ENCODE measurements around the gene MCFD2. TPM values are rescaled to one million over a fixed set of nuclear protein-coding genes. Genes with fewer than 3 reads are reported as not detected.

The MCFD2 gene
- total RNA-seq, 2 experiments from 2014 or later = 55.7 to 75.2 TPM

DNA sequence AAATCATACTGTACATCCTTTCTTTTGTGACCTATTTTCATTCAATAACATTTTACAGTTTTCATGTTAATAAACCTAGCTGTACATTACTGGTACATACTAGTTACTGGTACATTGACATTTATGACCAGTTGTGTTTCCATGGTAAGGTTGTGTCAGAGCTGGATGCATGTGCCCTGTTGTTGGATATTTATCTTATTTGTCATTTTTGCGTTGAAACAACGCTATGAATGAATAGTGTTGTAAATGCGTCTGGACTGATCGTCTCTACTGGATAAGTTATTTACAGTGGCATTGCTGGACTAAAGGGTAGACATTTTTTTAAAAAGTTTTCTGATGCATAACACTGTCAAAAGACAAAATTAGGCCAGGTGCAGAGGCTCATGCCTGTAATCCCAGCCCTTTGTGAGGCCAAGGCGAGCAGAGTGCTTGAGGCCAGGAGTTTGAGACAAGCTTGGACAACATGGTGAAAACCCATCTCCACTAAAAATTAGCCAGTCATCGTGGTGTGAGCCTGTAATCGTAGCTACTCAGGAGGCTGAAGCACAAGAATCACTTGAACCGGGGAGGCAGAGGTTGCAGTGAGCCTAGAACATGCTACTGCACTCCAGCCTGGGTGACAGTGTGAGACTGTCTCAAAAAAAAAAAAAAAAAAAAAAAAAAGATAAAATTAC lies 40.2 kb downstream of the MCFD2 start:
- ChIA-PET POLR2A (interaction anchor here (1.0 kb wide), 1 partner anchor 23 kb away, joined by 6 read pairs; no protein-coding TSS in a partner anchor), CTCF (ENCODE audit: unreplicated experiment) (no interaction called here)
- DNase-seq (ENCODE audit: low spot score) = no peak
- intact Hi-C loops (cut with micrococcal nuclease; ENCODE audit: unreplicated experiment) = no loop called here
- Histone ChIP-seq H3K4me2 (ENCODE audit: low read length) (no peak overlapping the region), H2AFZ (ENCODE audit: low read length) (no peak overlapping the region), H3K9me2 (ENCODE audit: insufficient read depth, low read length) (no peaks in the 10 kb centered on the region), H3K27ac (ENCODE audit: low read depth, low read length, poor library complexity, severe bottlenecking) (no peak overlapping the region), H3K9me3 (ENCODE audit: low read length) (no peaks in the 10 kb centered on the region), H3K79me2 (ENCODE audit: insufficient read depth, low read depth, low read length) (no peaks in the 10 kb centered on the region), H4K20me1 (ENCODE audit: insufficient read depth, low read length) (no peaks in the 10 kb centered on the region), H3K4me3 (ENCODE audit: low read depth, low read length, poor library complexity, severe bottlenecking) (no peak overlapping the region), H3K36me3 (ENCODE audit: insufficient read depth, low read length) (no peaks in the 10 kb centered on the region), H3K4me1 (ENCODE audit: insufficient read depth, low read length, poor library complexity, severe bottlenecking) (no peaks in the 10 kb centered on the region)
- no TSS peak for BruUV-seq (replicated peaks)
- no peak for TF ChIP-seq EZH2phosphoT487 (IDR thresholded peaks at IDR 0.05; ENCODE audit: borderline replicate concordance, low read depth, low read length)
- TF ChIP-seq, protein P1, sequence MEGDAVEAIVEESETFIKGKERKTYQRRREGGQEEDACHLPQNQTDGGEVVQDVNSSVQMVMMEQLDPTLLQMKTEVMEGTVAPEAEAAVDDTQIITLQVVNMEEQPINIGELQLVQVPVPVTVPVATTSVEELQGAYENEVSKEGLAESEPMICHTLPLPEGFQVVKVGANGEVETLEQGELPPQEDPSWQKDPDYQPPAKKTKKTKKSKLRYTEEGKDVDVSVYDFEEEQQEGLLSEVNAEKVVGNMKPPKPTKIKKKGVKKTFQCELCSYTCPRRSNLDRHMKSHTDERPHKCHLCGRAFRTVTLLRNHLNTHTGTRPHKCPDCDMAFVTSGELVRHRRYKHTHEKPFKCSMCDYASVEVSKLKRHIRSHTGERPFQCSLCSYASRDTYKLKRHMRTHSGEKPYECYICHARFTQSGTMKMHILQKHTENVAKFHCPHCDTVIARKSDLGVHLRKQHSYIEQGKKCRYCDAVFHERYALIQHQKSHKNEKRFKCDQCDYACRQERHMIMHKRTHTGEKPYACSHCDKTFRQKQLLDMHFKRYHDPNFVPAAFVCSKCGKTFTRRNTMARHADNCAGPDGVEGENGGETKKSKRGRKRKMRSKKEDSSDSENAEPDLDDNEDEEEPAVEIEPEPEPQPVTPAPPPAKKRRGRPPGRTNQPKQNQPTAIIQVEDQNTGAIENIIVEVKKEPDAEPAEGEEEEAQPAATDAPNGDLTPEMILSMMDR (conservative IDR thresholded peaks at IDR 0.05; ENCODE audit: low read length) = no peak

DNA sequence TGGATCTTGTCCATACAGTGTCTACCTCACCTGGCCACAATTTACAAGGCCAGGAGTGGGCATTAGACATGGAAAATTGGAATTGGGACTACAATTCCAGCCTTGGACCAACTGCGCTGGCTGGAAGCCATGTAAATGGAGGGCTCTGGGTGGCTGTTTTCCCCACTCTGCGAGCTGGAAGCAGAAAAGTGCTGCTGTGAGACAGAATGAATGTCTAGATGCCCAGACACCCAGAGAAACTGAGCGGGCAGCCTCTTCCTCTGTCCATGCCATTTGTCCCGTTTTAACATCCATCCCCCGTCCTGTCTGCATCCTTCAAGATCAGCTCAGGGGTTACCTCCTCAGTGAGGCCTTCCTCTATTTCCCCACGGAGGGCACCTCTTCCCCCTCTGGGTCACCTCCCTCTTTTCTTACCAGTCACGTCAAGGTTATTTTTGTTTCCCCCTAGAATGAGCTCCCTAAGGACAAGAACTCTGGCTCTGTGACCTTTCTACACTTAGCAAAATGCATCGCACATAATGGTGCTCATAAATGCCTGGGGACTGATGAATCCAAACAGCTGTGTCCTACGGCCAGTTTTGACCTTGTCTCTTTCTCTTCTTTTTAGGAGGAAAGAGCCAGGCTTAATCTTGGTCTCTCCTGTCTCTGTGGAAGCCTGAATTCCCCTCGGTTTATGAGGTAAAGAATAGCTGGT lies 41.2 kb downstream of the MCFD2 start:
- H3K9me2 ChIP-seq (ENCODE audit: insufficient read depth, low read length) = no peaks in the 10 kb centered on the region
- H3K79me2 ChIP-seq (ENCODE audit: insufficient read depth, low read depth, low read length) = no peaks in the 10 kb centered on the region
- no peaks in the 10 kb centered on the region for H3K9me3 ChIP-seq (ENCODE audit: low read length)
- ChIA-PET POLR2A (interaction anchor here (1.0 kb wide), 1 partner anchor 22 kb away, joined by 6 read pairs; no protein-coding TSS in a partner anchor), CTCF (ENCODE audit: unreplicated experiment) (no interaction called here)
- DNase-seq (ENCODE audit: low spot score) = no peak
- H3K4me1 ChIP-seq (ENCODE audit: insufficient read depth, low read length, poor library complexity, severe bottlenecking) = no peaks in the 10 kb centered on the region
- no peak overlapping the region for H3K27ac ChIP-seq (ENCODE audit: low read depth, low read length, poor library complexity, severe bottlenecking)
- H3K36me3 ChIP-seq (ENCODE audit: insufficient read depth, low read length) = no peaks in the 10 kb centered on the region
- H3K4me2 ChIP-seq (ENCODE audit: low read length) = no peak overlapping the region
- intact Hi-C loops (cut with micrococcal nuclease; ENCODE audit: unreplicated experiment) = no loop called here
- H2AFZ ChIP-seq (ENCODE audit: low read length) = no peak overlapping the region
- no peak for TF ChIP-seq EZH2phosphoT487 (IDR thresholded peaks at IDR 0.05; ENCODE audit: borderline replicate concordance, low read depth, low read length)
- TF ChIP-seq, protein P1 (conservative IDR thresholded peaks at IDR 0.05; ENCODE audit: low read length) = no peak
- H4K20me1 ChIP-seq (ENCODE audit: insufficient read depth, low read length) = no peaks in the 10 kb centered on the region
- H3K4me3 ChIP-seq (ENCODE audit: low read depth, low read length, poor library complexity, severe bottlenecking) = no peak overlapping the region
- no TSS peak for BruUV-seq (replicated peaks)

DNA sequence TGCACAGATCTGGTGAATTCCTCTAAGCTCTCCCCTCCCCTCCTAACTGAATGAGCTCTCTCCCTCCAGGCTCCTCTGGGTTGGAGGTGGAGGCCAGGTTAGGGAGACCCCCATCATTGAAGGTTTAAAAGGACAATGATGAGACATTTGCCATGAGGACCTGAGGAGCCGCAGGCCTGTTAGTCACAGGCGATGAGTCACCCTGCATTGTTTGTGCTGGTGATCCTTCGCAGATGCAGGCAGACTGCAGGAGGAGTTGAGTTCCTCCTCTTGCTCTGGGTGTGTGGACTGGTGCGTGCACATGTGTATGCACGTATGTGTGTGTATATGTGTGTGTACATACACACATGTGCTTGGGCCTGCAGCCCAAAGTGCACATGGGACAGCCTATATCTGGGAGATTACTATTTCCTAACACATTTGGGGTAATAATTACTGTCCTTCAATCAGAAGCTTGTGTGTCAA lies 42.0 kb downstream of the MCFD2 start:
- TF ChIP-seq EZH2phosphoT487 (IDR thresholded peaks at IDR 0.05; ENCODE audit: borderline replicate concordance, low read depth, low read length) = no peak
- TF ChIP-seq, protein P1 (conservative IDR thresholded peaks at IDR 0.05; ENCODE audit: low read length) = no peak
- Histone ChIP-seq H3K4me1 (ENCODE audit: insufficient read depth, low read length, poor library complexity, severe bottlenecking) (no peaks in the 10 kb centered on the region), H3K4me3 (ENCODE audit: low read depth, low read length, poor library complexity, severe bottlenecking) (no peak overlapping the region), H3K36me3 (ENCODE audit: insufficient read depth, low read length) (no peaks in the 10 kb centered on the region), H3K27ac (ENCODE audit: low read depth, low read length, poor library complexity, severe bottlenecking) (no peak overlapping the region), H4K20me1 (ENCODE audit: insufficient read depth, low read length) (no peaks in the 10 kb centered on the region), H3K9me3 (ENCODE audit: low read length) (no peaks in the 10 kb centered on the region), H2AFZ (ENCODE audit: low read length) (no peak overlapping the region), H3K9me2 (ENCODE audit: insufficient read depth, low read length) (no peaks in the 10 kb centered on the region), H3K79me2 (ENCODE audit: insufficient read depth, low read depth, low read length) (no peaks in the 10 kb centered on the region), H3K4me2 (ENCODE audit: low read length) (no peak overlapping the region)
- BruUV-seq (replicated peaks) = no TSS peak
- POLR2A ChIA-PET = no interaction called here
- no peak for DNase-seq (ENCODE audit: low spot score)
- intact Hi-C loops (cut with micrococcal nuclease; ENCODE audit: unreplicated experiment) = no loop called here
- CTCF ChIA-PET (ENCODE audit: unreplicated experiment) = no interaction called here
